CD14-positive monocyte (primary cell): ENCODE data around the gene PUS1. TPM values are rescaled to one million over a fixed set of nuclear protein-coding genes. Genes with fewer than 3 reads are reported as not detected.

Source experiments
- DNase-seq, 3 donors: peaks; one replicate each; pipeline ENCODE4 v3.0.0-alpha.2; 2011 to 2022
- H2AFZ ChIP-seq: 2 replicates; pipeline ENCODE4 v1.6.0; 2012; ENCODE audit warnings: mild to moderate bottlenecking, low read depth, low read length, inconsistent platforms; ENCODE audit not compliant: insufficient read depth, poor library complexity, severe bottlenecking
- H3K27ac ChIP-seq, 2 donors: 1 replicate in 1 of 2; 2 replicates in 1 of 2; pipeline ENCODE4 v1.5.1; 2012 to 2013; ENCODE audit warnings: low read length in 2 of 2, control low read depth in 1 of 2, inconsistent platforms in 1 of 2, low read depth in 1 of 2, mild to moderate bottlenecking in 1 of 2
- H3K27me3 ChIP-seq, 2 donors: one replicate each; pipeline versions ENCODE4 v1.6.0 to v1.6.1; 2011 to 2013; ENCODE audit warnings: low read length in 2 of 2; ENCODE audit not compliant: control insufficient read depth in 2 of 2, insufficient read depth in 2 of 2
- H3K36me3 ChIP-seq, 2 donors: replicated peaks in 1 of 2; 1 replicate in 1 of 2; 2 replicates in 1 of 2; pipeline versions ENCODE4 v1.5.1 to v1.6.1; 2012 to 2013; ENCODE audit warnings: low read length in 2 of 2, control low read depth in 1 of 2, inconsistent platforms in 1 of 2, mild to moderate bottlenecking in 1 of 2; ENCODE audit not compliant: insufficient read depth in 2 of 2, control insufficient read depth in 1 of 2
- H3K4me1 ChIP-seq, 2 donors: 1 replicate in 1 of 2; 2 replicates in 1 of 2; pipeline versions ENCODE4 v1.5.1 to v1.6.1; 2012 to 2013; ENCODE audit warnings: low read length in 2 of 2, control low read depth in 1 of 2, inconsistent platforms in 1 of 2, mild to moderate bottlenecking in 1 of 2, moderate library complexity in 1 of 2; ENCODE audit not compliant: insufficient read depth in 2 of 2, control insufficient read depth in 1 of 2
- H3K4me2 ChIP-seq: replicated peaks from 2 replicates; pipeline ENCODE3; 2012; ENCODE audit warnings: low read length, moderate library complexity, mild to moderate bottlenecking; ENCODE audit not compliant: poor library complexity, severe bottlenecking; ENCODE audit errors: extremely low read depth
- H3K4me3 ChIP-seq, 3 experiments: fragments of 200-600 bp in 1 of 3; sonication (generic) in 1 of 3; replicated peaks in 1 of 3; 1 replicate in 2 of 3; 2 replicates in 1 of 3; pipeline ENCODE4 v1.5.1; 2011 to 2013; ENCODE audit warnings: low read length in 3 of 3, mild to moderate bottlenecking in 3 of 3, control low read depth in 2 of 3, low read depth in 2 of 3, inconsistent platforms in 1 of 3, moderate library complexity in 1 of 3
- H3K79me2 ChIP-seq: 2 replicates; pipeline ENCODE4 v1.6.0; 2012; ENCODE audit warnings: mild to moderate bottlenecking, control low read depth, inconsistent platforms, low read length, moderate library complexity; ENCODE audit not compliant: insufficient read depth
- H3K9ac ChIP-seq: 2 replicates; pipeline ENCODE4 v1.6.0; 2017; ENCODE audit warnings: low read length, mild to moderate bottlenecking; ENCODE audit not compliant: insufficient read depth, poor library complexity, severe bottlenecking
- H3K9me3 ChIP-seq, 2 donors: replicated peaks in 1 of 2; 1 replicate in 1 of 2; 2 replicates in 1 of 2; pipeline versions ENCODE4 v1.5.1 to v1.6.1; 2012 to 2013; ENCODE audit warnings: low read length in 2 of 2, control low read depth in 1 of 2; ENCODE audit not compliant: control insufficient read depth in 1 of 2, insufficient read depth in 1 of 2
- H4K20me1 ChIP-seq: 2 replicates; pipeline ENCODE4 v1.6.0; 2012; ENCODE audit warnings: mild to moderate bottlenecking, low read length, control low read depth, moderate library complexity; ENCODE audit not compliant: insufficient read depth
- H3K27ac Mint-ChIP-seq, 7 donors: one replicate each; pipeline ENCODE4 v1.8.0; 2020; ENCODE audit warnings: mild to moderate bottlenecking in 7 of 7, mixed read lengths in 7 of 7, moderate library complexity in 6 of 7, inconsistent platforms in 2 of 7
- H3K27me3 Mint-ChIP-seq, 3 donors: one replicate each; pipeline ENCODE4 v1.8.0; 2021 to 2022; ENCODE audit warnings: low read depth in 3 of 3, mild to moderate bottlenecking in 3 of 3, mixed read lengths in 3 of 3, moderate library complexity in 3 of 3, inconsistent platforms in 1 of 3
- H3K36me3 Mint-ChIP-seq, 2 donors: one replicate each; pipeline ENCODE4 v1.8.0; 2020; ENCODE audit warnings: mixed read lengths in 2 of 2, inconsistent platforms in 1 of 2, mild to moderate bottlenecking in 1 of 2
- H3K4me1 Mint-ChIP-seq: one replicate; pipeline ENCODE4 v1.8.0; 2020; ENCODE audit warnings: mild to moderate bottlenecking, mixed read lengths
- H3K4me3 Mint-ChIP-seq, 2 donors: one replicate each; pipeline ENCODE4 v1.8.0; 2020; ENCODE audit warnings: mild to moderate bottlenecking in 2 of 2, mixed read lengths in 2 of 2, moderate library complexity in 1 of 2
- H3K9me3 Mint-ChIP-seq, 7 donors: one replicate each; pipeline ENCODE4 v1.8.0; 2020 to 2022; ENCODE audit warnings: mixed read lengths in 7 of 7, mild to moderate bottlenecking in 6 of 7, moderate library complexity in 6 of 7, inconsistent platforms in 2 of 7
- WGBS: methylation state at CpG from one replicate; pipeline ENCODE4 v1.1.5; 2013; ENCODE audit warnings: missing lambda C conversion rate; ENCODE audit not compliant: insufficient coverage; 5-methylcytosine and 5-hydroxymethylcytosine counted together
- intact Hi-C, 2 donors: fragments of 100-400 bp; cut with micrococcal nuclease; formaldehyde crosslinking; loops; one replicate each; pipeline versions ENCODE4 v1.15.0 to v1.15.1; 2023
- polyA plus RNA-seq, 3 donors: library from polyadenylated mRNA; depleted of rRNA in 1 of 3; unstranded in 2 of 3; stranded (reverse) in 1 of 3; fragments of 300-500 nt in 2 of 3; fragments of >200 nt in 1 of 3; fragmentation: Illumina TruSeq in 2 of 3; gene quantifications; 1 replicate in 2 of 3; 2 replicates in 1 of 3; pipeline ENCODE4 v1.2.3, GENCODE V29; 2012 to 2021
- TF ChIP-seq, protein P1 (sequence below): fragments of 200-600 bp; IDR thresholded peaks from one replicate; pipeline ENCODE4 v1.8.0; 2022; ENCODE audit warnings: antibody characterized with exemption, mild to moderate bottlenecking

Gene PUS1
- polyA plus RNA-seq, 3 donors: 5.1 to 30.9 (median 6.9) TPM

DNA sequence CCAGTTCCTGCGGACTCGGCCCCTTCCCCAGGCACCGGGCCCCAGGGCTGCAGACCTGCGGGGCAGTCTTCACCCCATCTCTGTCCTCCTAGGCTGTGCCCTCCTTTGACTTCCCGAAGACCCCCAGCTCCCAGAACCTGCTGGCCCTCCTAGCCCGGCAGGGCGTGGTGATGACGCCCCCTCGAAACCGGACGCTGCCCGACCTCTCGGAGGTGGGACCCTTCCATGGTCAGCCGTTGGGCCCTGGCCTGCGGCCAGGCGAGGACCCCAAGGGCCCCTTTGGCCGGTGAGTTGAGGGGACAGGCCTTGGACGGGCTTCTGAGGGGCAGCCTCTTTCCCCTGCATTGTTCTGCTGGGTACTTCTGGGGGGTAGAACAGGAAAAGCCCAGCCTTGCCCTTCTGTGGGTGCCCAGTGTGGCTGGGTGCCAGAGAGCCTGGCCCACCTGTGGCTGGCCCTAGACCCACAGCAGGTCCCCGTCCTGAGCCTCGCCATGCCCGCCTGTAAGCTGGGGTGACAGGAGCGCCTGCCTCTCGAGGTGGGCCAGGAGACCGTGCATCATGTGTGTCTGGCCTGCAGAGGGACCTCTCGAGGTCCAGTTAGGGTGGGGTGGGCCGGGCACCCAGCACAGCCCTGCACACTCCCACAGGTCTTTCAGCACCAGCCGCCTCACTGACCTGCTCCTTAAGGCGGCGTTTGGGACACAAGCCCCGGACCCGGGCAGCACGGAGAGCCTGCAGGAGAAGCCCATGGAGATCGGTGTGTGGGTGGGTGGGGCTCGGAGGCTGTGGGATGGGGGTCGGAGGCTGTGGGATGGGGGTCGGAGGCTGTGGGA lies 12.6 kb upstream of the PUS1 start:
- Histone ChIP-seq H3K9me3 (no peaks in the 10 kb centered on the region), H4K20me1 (peaks cover 89% of the 10 kb centered on the region), H3K4me3 (no peak overlapping the region), H3K4me1 (no peaks in the 10 kb centered on the region), H3K4me2 (no peak overlapping the region), H3K79me2 (no peaks in the 10 kb centered on the region), H3K27me3 (no peaks in the 10 kb centered on the region), H3K36me3 (peaks cover 77 to 100% of the 10 kb centered on the region in 2 donors), H2AFZ (no peak overlapping the region), H3K27ac (no peak overlapping the region), H3K9ac (no peak overlapping the region)
- TF ChIP-seq, protein P1, sequence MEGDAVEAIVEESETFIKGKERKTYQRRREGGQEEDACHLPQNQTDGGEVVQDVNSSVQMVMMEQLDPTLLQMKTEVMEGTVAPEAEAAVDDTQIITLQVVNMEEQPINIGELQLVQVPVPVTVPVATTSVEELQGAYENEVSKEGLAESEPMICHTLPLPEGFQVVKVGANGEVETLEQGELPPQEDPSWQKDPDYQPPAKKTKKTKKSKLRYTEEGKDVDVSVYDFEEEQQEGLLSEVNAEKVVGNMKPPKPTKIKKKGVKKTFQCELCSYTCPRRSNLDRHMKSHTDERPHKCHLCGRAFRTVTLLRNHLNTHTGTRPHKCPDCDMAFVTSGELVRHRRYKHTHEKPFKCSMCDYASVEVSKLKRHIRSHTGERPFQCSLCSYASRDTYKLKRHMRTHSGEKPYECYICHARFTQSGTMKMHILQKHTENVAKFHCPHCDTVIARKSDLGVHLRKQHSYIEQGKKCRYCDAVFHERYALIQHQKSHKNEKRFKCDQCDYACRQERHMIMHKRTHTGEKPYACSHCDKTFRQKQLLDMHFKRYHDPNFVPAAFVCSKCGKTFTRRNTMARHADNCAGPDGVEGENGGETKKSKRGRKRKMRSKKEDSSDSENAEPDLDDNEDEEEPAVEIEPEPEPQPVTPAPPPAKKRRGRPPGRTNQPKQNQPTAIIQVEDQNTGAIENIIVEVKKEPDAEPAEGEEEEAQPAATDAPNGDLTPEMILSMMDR: no peak
- Mint-ChIP-seq H3K9me3 (no peaks in the 10 kb centered on the region), H3K4me1 (no peaks in the 10 kb centered on the region), H3K27ac (peak overlapping the region in 1 of 7 donors; percentile 41), H3K36me3 (peaks cover 56 to 82% of the 10 kb centered on the region in 2 donors), H3K4me3 (no peak overlapping the region), H3K27me3 (no peaks in the 10 kb centered on the region)
- WGBS: 95% methylated on average over 23 of the region's 36 CpGs
- no peak for DNase-seq
- intact Hi-C loops: no loop called here

DNA sequence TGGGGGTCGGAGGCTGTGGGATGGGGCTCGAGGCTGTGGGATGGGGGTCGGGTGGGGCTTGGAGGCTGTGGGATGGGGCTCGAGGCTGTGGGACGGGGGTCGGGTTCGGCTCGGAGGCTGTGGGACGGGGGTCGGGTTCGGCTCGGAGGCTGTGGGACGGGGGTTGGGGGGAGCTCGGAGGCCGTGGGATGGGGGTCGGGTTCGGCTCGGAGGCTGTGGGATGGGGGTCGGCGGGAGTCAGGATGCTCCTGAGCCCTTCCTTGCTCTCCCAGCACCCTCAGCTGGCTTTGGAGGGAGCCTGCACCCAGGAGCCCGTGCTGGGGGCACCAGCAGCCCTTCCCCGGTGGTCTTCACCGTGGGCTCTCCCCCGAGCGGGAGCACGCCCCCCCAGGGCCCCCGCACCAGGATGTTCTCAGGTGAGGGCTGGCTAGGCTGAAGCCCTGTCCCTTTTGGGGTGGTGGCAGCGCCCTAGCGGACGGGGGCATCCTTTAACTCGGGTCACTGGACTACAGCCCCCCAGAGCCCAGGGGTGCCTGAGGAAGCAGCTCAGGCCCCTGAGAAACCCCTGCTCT lies 11.9 kb upstream of the PUS1 start:
- H4K20me1 ChIP-seq: peaks cover 88% of the 10 kb centered on the region
- 97% methylated on average over 14 of the region's 31 CpGs for WGBS
- intact Hi-C loops: no loop called here
- H3K79me2 ChIP-seq: no peaks in the 10 kb centered on the region
- peak in 1 of 3 donors; percentile 22 for DNase-seq
- Mint-ChIP-seq H3K4me1 (no peaks in the 10 kb centered on the region), H3K4me3 (no peak overlapping the region), H3K9me3 (peaks cover 0 to under 1% (median 0%) of the 10 kb centered on the region in 7 donors), H3K27me3 (no peaks in the 10 kb centered on the region), H3K36me3 (peaks cover 56 to 82% of the 10 kb centered on the region in 2 donors), H3K27ac (no peak overlapping the region)
- no peak overlapping the region for H3K9ac ChIP-seq
- H3K4me2 ChIP-seq: no peak overlapping the region
- H3K9me3 ChIP-seq: no peaks in the 10 kb centered on the region
- no peak overlapping the region for H3K4me3 ChIP-seq
- H3K4me1 ChIP-seq: no peaks in the 10 kb centered on the region
- no peaks in the 10 kb centered on the region for H3K27me3 ChIP-seq
- peaks cover 77 to 100% of the 10 kb centered on the region in 2 donors for H3K36me3 ChIP-seq
- TF ChIP-seq, protein P1: no peak
- H2AFZ ChIP-seq: no peak overlapping the region
- H3K27ac ChIP-seq: no peak overlapping the region
